Measurements from ENCODE around the gene SEMA5A.

SEMA5A gene

DNA sequence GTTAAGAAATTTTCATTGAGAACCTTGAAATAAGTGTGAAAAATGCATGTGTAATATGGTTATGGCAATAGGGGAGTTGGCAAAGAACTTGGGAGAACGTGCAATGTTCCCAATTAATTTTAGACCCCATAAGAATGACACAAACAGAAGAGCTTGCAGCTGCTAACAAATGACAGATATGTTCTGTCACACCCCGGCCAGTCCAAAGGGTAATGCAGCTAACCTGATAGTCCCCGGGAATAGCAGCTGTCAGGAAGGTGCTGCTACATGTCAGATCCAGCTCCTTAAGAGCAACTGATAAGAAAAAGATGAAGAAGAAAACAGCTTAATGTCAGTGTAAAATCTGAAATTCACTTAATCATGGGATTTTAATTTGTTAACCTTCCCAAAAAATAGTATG, 30.4 kb downstream of the SEMA5A start:
- DNase-seq (ENCODE audit: low read depth in 2 of 2), result no peak

- DNase-seq (ENCODE audit: low read depth in 2 of 2), result no peak
Measured at GRCh38 chr5:9514968-9515367, 30.9 kb downstream of the SEMA5A start.

GRCh38 chr5:9513827-9514226, 32.0 kb downstream of the SEMA5A start:
- DNase-seq (ENCODE audit: low read depth in 2 of 2), result no peak

GRCh38 chr5:9512457-9512856, 33.4 kb downstream of the SEMA5A start:
- DNase-seq (ENCODE audit: low read depth in 2 of 2), result no peak

DNA sequence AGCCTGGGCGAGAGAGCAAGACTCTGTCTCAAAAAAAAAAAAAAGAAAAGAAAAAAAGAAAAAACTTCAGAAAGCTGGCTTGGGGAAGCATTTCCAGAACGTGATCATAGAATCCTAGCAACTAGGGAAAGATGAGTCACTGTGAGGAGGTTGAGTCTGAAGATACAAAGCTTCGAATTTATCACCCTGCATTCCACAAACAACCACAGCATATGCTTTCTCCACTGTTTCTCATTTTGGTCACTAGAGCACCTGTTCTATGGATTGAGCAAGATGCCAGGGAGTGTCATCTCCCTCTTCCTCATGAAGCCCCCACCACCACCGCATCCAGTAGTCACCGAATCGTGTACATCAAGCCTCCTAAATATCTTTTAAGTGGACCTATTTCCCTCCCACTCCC, 37.9 kb downstream of the SEMA5A start:
- no peak for DNase-seq (ENCODE audit: low read depth in 2 of 2)

DNA sequence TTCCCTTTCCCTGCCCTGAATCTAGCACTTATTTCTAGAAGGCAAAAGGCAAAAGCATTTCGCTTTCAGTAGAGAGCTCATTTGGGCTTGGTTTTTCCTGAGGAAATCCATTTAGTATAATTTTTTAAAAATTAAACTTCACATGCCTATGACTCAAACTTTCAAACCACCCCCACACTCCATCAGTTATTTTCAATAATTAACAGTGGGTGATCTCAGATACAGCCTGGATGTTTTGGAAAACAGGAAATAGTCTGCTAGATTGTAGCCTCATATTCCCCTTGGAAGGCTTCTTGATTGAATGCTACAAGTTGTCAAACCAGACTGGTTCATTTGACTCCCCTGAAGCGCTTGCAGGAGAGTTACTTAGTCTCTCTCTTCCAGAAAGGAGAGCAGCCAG, 40.6 kb downstream of the SEMA5A start:
- no peak for DNase-seq (ENCODE audit: low read depth in 2 of 2)

DNA sequence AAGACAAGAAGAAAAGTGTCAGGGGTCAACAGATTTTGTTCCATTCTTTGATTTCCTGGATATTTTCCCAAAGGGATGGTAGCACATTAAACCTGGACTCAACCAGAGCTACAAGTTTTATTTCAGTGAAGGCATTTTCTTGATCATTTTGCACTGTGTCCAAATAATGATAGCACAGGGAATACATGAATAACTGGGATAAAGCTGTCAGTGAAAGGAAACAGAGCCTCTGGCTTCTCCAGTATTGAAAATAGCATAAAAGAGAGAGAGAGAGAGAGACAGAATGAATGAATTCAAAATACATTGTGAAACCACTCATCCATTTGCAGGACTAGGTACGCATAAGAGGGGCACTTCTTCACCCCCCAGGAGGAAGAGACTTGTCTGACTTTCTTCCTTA, 43.0 kb downstream of the SEMA5A start:
- no peak for DNase-seq (ENCODE audit: low read depth in 2 of 2)

- DNase-seq (ENCODE audit: low read depth in 2 of 2), result no peak
Measured at GRCh38 chr5:9502050-9502834, 43.6 kb downstream of the SEMA5A start.

GRCh38 chr5:9500625-9501024, 45.2 kb downstream of the SEMA5A start:
- DNase-seq (ENCODE audit: low read depth in 2 of 2), result no peak

GRCh38 chr5:9500193-9500592, 45.7 kb downstream of the SEMA5A start:
- DNase-seq (ENCODE audit: low read depth in 2 of 2), result no peak

DNA sequence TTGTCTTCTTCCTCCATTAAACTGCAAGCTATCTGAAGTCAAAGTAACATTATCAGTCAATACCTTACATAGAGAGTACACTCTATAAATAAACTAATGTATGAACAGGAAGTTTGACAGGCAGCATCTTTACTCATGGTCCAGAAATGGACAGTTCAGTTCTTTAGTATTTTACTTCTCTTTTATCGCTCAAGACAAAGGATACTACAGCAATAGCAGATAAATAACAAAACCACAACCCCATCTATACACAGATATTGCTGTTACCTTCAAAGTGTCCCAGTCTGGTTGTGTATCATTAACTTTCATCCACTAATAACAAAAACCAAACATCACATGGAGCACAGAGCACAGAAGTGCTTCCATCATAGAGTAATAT, 46.4 kb downstream of the SEMA5A start:
- DNase-seq (ENCODE audit: low read depth in 2 of 2), result no peak

- no peak for DNase-seq (ENCODE audit: low read depth in 2 of 2)
Measured at GRCh38 chr5:9498541-9499497, 47.1 kb downstream of the SEMA5A start.

- no peak for DNase-seq (ENCODE audit: low read depth in 2 of 2)
Measured at GRCh38 chr5:9497347-9497746, 48.5 kb downstream of the SEMA5A start.

GRCh38 chr5:9496801-9497200, 49.1 kb downstream of the SEMA5A start:
- DNase-seq (ENCODE audit: low read depth in 2 of 2), result no peak

DNA sequence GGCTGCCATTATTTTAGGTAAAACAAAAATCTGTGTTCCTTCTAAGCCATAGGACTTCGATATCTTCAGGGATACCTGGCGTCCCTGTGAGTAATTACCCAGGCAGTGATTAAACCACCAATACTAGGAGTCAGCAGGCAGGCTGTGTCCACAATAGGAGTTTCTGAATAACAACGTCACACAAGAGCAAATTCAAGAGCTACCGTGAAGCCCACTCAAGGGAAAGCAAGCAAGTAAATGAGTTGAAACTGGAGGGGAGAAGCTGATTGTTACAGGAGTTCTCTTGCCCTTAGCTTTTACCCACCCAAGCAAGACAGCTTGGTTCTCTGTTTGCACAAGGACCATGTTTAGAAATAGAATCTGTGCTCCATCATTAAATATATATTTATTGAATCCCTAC, 50.8 kb downstream of the SEMA5A start:
- no peak for DNase-seq (ENCODE audit: low read depth in 2 of 2)

DNA sequence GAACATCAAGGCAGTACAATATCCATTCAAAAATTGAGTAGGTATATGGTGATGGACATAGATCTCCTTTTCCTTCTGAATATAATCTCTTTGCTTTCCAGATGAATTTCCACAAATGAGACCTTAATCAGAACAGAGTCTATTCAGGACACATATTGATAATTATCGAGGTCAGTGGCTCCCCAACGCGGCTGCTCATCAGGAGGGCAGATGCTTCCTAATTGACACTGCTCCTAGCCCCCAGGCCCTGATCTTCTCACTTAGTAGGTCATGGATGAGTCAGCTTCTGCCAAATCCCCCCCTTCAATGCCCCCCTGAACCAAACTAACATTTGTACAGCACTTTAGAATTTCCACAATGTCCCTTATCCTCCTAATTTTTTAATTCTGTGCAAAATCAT, 51.6 kb downstream of the SEMA5A start:
- DNase-seq (ENCODE audit: low read depth in 2 of 2), result no peak

DNA sequence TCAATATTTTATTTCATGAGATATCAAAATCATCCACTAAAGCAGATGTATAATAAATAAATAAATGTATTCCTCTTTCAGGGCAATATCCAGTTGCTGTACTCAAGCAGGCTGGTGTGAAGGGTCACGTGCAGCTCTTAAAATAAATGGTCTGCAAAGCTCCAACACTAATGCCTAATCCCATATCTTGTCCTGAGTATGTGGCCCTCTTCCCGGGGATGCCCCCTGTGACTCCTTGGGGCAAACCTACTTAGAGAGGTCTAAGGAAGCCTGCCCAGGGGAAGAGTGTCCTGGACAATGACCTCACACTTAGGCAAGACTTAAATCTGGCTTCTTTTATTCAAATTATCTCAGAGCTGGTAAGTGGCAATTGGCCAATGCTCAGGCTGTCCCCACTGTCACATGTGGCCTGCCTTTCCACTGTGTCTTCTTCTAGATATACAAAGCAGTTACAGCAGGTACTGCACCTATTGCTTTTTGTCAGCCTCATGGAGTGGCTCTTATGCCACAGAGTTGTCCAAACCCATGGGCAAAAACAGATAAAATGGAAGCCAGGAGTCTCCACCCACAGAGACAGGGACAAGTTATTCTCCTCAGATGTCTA, 55.3 kb downstream of the SEMA5A start:
- no peak for DNase-seq (ENCODE audit: low read depth in 2 of 2)

GRCh38 chr5:9483779-9484178, 62.1 kb downstream of the SEMA5A start:
- DNase-seq (ENCODE audit: low read depth in 2 of 2), result no peak

DNA sequence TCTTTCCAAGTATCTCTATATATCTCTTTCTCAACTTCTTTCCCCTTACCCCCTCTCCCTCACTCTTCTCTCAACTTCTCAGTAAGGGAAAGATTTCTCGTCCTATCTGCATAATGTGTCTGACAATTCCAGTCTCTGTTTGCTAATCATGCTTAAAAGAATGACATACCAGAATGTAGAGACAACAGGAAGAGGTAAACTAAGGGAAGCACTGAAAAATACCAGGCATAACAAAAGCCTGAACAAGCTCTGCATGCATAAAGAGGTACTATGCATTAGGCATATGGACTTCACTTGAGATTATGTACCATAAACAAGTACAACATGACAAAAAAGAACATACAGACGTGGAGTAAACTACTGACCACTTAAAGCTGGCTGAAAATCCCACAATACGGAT, 62.6 kb downstream of the SEMA5A start:
- DNase-seq (ENCODE audit: low read depth in 2 of 2), result no peak

- no peak for DNase-seq (ENCODE audit: low read depth in 2 of 2)
Measured at GRCh38 chr5:9482381-9482780, 63.5 kb downstream of the SEMA5A start.

DNA sequence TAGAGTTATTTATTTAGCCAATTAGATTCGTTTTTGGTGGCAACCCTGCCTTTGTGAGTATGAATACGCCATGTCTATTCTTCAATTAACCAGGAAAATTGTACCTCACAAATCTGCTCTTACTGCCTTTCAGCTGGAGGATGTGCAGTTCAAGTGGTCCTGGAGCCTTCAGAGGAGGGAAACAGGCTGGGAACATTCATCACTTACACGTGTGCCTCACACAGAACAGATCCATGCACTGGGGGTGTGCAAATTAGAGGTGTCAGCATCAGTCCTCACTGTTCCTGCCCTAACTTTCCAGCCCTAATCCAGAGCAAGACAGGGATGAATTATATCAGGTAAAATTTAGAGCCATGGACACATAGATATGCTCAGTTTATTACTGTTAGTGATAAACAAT, 65.4 kb downstream of the SEMA5A start:
- no peak for DNase-seq (ENCODE audit: low read depth in 2 of 2)

- DNase-seq (ENCODE audit: low read depth in 2 of 2), result no peak
Measured at GRCh38 chr5:9479990-9480389, 65.9 kb downstream of the SEMA5A start.

- no peak for DNase-seq (ENCODE audit: low read depth in 2 of 2)
Measured at GRCh38 chr5:9479361-9479760, 66.5 kb downstream of the SEMA5A start.
